ENCODE results near the gene CLASP1.

GRCh38 chr2:121504316-121504715, 144.9 kb downstream of the CLASP1 start:
- TF ChIP-seq CTCF (conservative IDR thresholded peaks at IDR 0.05) = no peak
- TF ChIP-seq ZFX (IDR thresholded peaks at IDR 0.05) = no peak
